Heart left ventricle (tissue), 13 donors: ENCODE results near the gene CYP39A1.

Experiments used
- CTCF ChIP-seq, 12 donors: fragments of 200-600 bp; sonication (generic) in 4 of 12; IDR thresholded peaks; one replicate each; pipeline versions ENCODE4 v1.5.0 to v1.8.0; 2018 to 2022; ENCODE audit warnings: antibody characterized with exemption in 12 of 12, mild to moderate bottlenecking in 5 of 12
- POLR2A ChIP-seq, 2 donors: fragments of 450-650 bp; IDR thresholded peaks; one replicate each; pipeline ENCODE4 v1.6.1; 2017; ENCODE audit warnings: antibody characterized with exemption in 2 of 2, mild to moderate bottlenecking in 2 of 2, moderate library complexity in 2 of 2
- donor health status: ischemic (EF 13 %, LVEDD 7.1; RV severe dilation, severe dysfunction).
- donor health status: DM: no; HTN: yes; CAD: no.
- donor health status: DM: no; HTN: no; CAD: no.
- donor health status: ischemic (EF 25% LVEDD 6.9; RV normal size, moderate dysfunction).
- donor health status: ischemic (EF 25% LVEDD 5.7; RV mildly dilated, moderate dysfunction).
- donor health status: ischemic (EF 35%, LVEDD 5.7; RV mildly dilated, moderate dysfunction).
- donor health status: nonischemic (EF 11% LVEDD 7.7; RV severe dilation, severe dysfunction).
- donor health status: DM: yes; HTN: yes; CAD: no.
- donor health status: PGD.
- donor health status: ischemic (EF 29% LVEDD 5.4; RV normal size, mild dysfunction).
- donor health status: nonischemic (EF 23%, LVEDD 6.1; RV moderate dilation, normal function).

- TF ChIP-seq CTCF (IDR thresholded peaks at IDR 0.05) (no peak), POLR2A (IDR thresholded peaks at IDR 0.05) (no peak)
Measured at GRCh38 chr6:46606338-46606737, 46.3 kb downstream of the CYP39A1 start.
